Caco-2 (cell line): Measurements from ENCODE around the gene CDH6. TPM values are rescaled to one million over a fixed set of nuclear protein-coding genes. Genes with fewer than 3 reads are reported as not detected.
A peak's percentile ranks its signal among the peaks of the same experiment; 100 is the strongest.

Experiments
- Bru-seq: library from RNA; stranded (reverse); fragments of 400-500 nt; gene quantifications from one replicate; lab custom pipeline; 2021; lab: Mats Ljungman, UMichigan
- BruChase-seq, 2 experiments: library from RNA; stranded (reverse); fragments of 400-500 nt; gene quantifications; one replicate each; lab custom pipeline; 2021; lab: Mats Ljungman, UMichigan
- BruUV-seq: library from RNA; stranded (reverse); fragments of 400-500 nt; replicated peaks from 2 replicates; lab custom pipeline; 2021; lab: Mats Ljungman, UMichigan
- CTCF ChIA-PET: fragments of 300-600 bp; sonication (Branson Sonifier 250); formaldehyde crosslinking; loops from one replicate; lab custom pipeline; 2022; ENCODE audit warnings: antibody characterized with exemption; lab: Charles Lee
- POLR2A ChIA-PET: fragments of 300-600 bp; sonication (Branson Sonifier 250); formaldehyde crosslinking; loops from one replicate; lab custom pipeline; 2022; ENCODE audit warnings: antibody characterized with exemption; lab: Charles Lee
- DNase-seq, 2 experiments: peaks; one replicate each; pipeline versions ENCODE4 v3.0.0 to v3.0.0-alpha.2; 2020 to 2022
- H3K27me3 ChIP-seq: replicated peaks from 2 replicates; pipeline ENCODE4 v1.6.0; 2011; ENCODE audit warnings: low read length; ENCODE audit not compliant: control insufficient read depth, insufficient read depth
- H3K36me3 ChIP-seq: 2 replicates; pipeline ENCODE4 v1.5.1; 2011; ENCODE audit warnings: low read length; ENCODE audit not compliant: control insufficient read depth, insufficient read depth
- H3K4me1 ChIP-seq: fragments of 250-450 bp; sonication (Bioruptor Pico); 2 replicates; pipeline ENCODE4 v1.5.1; 2020; ENCODE audit warnings: mild to moderate bottlenecking
- H3K4me3 ChIP-seq: 2 replicates; pipeline ENCODE4 v1.5.1; 2011; ENCODE audit warnings: low read depth, mild to moderate bottlenecking, control low read depth, low read length
- H3K9me3 ChIP-seq: fragments of 250-450 bp; sonication (Bioruptor Pico); 2 replicates; pipeline ENCODE4 v1.5.1; 2020; ENCODE audit warnings: mild to moderate bottlenecking, moderate library complexity
- H3K27ac Mint-ChIP-seq: one replicate; pipeline ENCODE4 v1.8.0; 2022; ENCODE audit warnings: mixed read lengths; ENCODE audit not compliant: unreplicated experiment
- H3K27me3 Mint-ChIP-seq: one replicate; pipeline ENCODE4 v1.8.0; 2022; ENCODE audit warnings: mixed read lengths; ENCODE audit not compliant: insufficient read depth, unreplicated experiment
- H3K36me3 Mint-ChIP-seq: one replicate; pipeline ENCODE4 v1.8.0; 2022; ENCODE audit warnings: mild to moderate bottlenecking, mixed read lengths; ENCODE audit not compliant: insufficient read depth, unreplicated experiment
- H3K4me1 Mint-ChIP-seq: one replicate; pipeline ENCODE4 v1.8.0; 2022; ENCODE audit warnings: low read depth, mixed read lengths; ENCODE audit not compliant: unreplicated experiment
- H3K4me3 Mint-ChIP-seq: one replicate; pipeline ENCODE4 v1.8.0; 2022; ENCODE audit warnings: mild to moderate bottlenecking, moderate library complexity, mixed read lengths; ENCODE audit not compliant: unreplicated experiment
- H3K9me3 Mint-ChIP-seq: one replicate; pipeline ENCODE4 v1.8.0; 2022; ENCODE audit warnings: mixed read lengths; ENCODE audit not compliant: unreplicated experiment
- CTCF ChIP-seq, 2 experiments: fragments of 200-600 bp in 1 of 2; IDR thresholded peaks; 1 replicate in 1 of 2; 2 replicates in 1 of 2; pipeline versions ENCODE4 v1.5.1 to v1.8.0; 2011 to 2022; ENCODE audit warnings: antibody characterized with exemption in 1 of 2, control low read depth in 1 of 2, inconsistent platforms in 1 of 2, low read depth in 1 of 2, low read length in 1 of 2, mild to moderate bottlenecking in 1 of 2, moderate library complexity in 1 of 2; ENCODE audit not compliant: insufficient read depth in 1 of 2, severe bottlenecking in 1 of 2, unreplicated experiment in 1 of 2
- intact Hi-C: fragments of 100-400 bp; cut with micrococcal nuclease; formaldehyde crosslinking; loops from one replicate; pipeline ENCODE4 v1.10.0; 2022; ENCODE audit not compliant: unreplicated experiment
- long read RNA-seq: library from polyadenylated mRNA; stranded (forward); transcript quantifications from one replicate; pipeline ENCODE4 v2.0.0, GENCODE V29; 2022
- total RNA-seq: library from RNA; stranded (reverse); gene quantifications from 2 replicates; pipeline ENCODE4 v1.2.3, GENCODE V29; 2022

The CDH6 gene
- total RNA-seq (16.0 and 18.0 TPM in 2 replicates), Bru-seq, nascent RNA (percentile 64 among the genes with signal in this experiment), BruChase-seq, experiment 1, labeled RNA remaining after a 2-hour chase (percentile 56 among the genes with signal in this experiment), BruChase-seq, experiment 2, labeled RNA remaining after a 6-hour chase (percentile 59 among the genes with signal in this experiment)
- long read RNA-seq, full-length matches to known transcripts = 22 of 26 reads
- long read RNA-seq, partial matches to known transcripts = 1 of 26 reads
- long read RNA-seq, other reads (novel, unspliced or antisense) = 3 of 26 reads

GRCh38 chr5:31193591-31194467 is at the start of gene CDH6:
Gene CDH6, plus strand, starts transcription at chr5:31193686. Its CDS starts 73,788 bp downstream, at chr5:31267474.
- ChIA-PET CTCF (interaction anchor here (1.3 kb wide), 1 partner anchor 38 kb away, joined by 6 read pairs; no protein-coding TSS in a partner anchor), POLR2A (interaction anchor here (1.1 kb wide), 1 partner anchor 20 kb away, joined by 6 read pairs; no protein-coding TSS in a partner anchor)
- no peak for TF ChIP-seq CTCF (IDR thresholded peaks at IDR 0.05; ENCODE audit: insufficient read depth in 1 of 2, low read depth in 1 of 2, low read length in 1 of 2, severe bottlenecking in 1 of 2, unreplicated experiment in 1 of 2)
- Mint-ChIP-seq H3K4me3 (peak within 1 kb of the TSS; percentile 74), H3K9me3 (no peaks in the 10 kb centered on the region), H3K36me3 (no peaks in the 10 kb centered on the region), H3K4me1 (peaks cover 41% of the 10 kb centered on the region), H3K27ac (peak within 1 kb of the TSS; percentile 19), H3K27me3 (no peaks in the 10 kb centered on the region)
- no peaks in the 10 kb centered on the region for H3K9me3 ChIP-seq
- intact Hi-C loops = loop anchor here (1.0 to 5.0 kb wide), 3 partner anchors 32 to 173 kb away; no protein-coding TSS in a partner anchor
- H3K36me3 ChIP-seq = no peaks in the 10 kb centered on the region
- peak; percentile 70 to 75 for DNase-seq
- H3K4me1 ChIP-seq = peaks cover 17% of the 10 kb centered on the region
- H3K4me3 ChIP-seq = peak within 1 kb of the TSS; percentile 61
- no peaks in the 10 kb centered on the region for H3K27me3 ChIP-seq
- BruUV-seq = no TSS peak

- TF ChIP-seq CTCF (IDR thresholded peaks at IDR 0.05; ENCODE audit: insufficient read depth in 1 of 2, low read depth in 1 of 2, low read length in 1 of 2, severe bottlenecking in 1 of 2, unreplicated experiment in 1 of 2) = no peak
- Mint-ChIP-seq H3K27me3 (no peaks in the 10 kb centered on the region), H3K4me3 (no peak overlapping the region), H3K36me3 (no peaks in the 10 kb centered on the region), H3K27ac (no peak overlapping the region), H3K9me3 (no peaks in the 10 kb centered on the region), H3K4me1 (peaks cover 6% of the 10 kb centered on the region)
- BruUV-seq = no TSS peak
- Histone ChIP-seq H3K4me3 (no peak overlapping the region), H3K36me3 (no peaks in the 10 kb centered on the region), H3K27me3 (no peaks in the 10 kb centered on the region), H3K4me1 (0 out of 2 replicates have a peak, but pooled peaks cover 6% of the 10 kb centered on the region), H3K9me3 (no peaks in the 10 kb centered on the region)
- CTCF ChIA-PET = no interaction called here
- DNase-seq = no peak
- POLR2A ChIA-PET = no interaction called here
- intact Hi-C loops = no loop called here
These were observed 49.1 kb upstream of the CDH6 start for GRCh38 chr5:31144364-31144763.

- no peaks in the 10 kb centered on the region; the same call in 1 of the 2 replicates for H3K9me3 ChIP-seq
- Mint-ChIP-seq H3K27ac (no peak overlapping the region), H3K4me1 (peaks cover 7% of the 10 kb centered on the region), H3K36me3 (no peaks in the 10 kb centered on the region), H3K27me3 (no peaks in the 10 kb centered on the region), H3K4me3 (no peak overlapping the region), H3K9me3 (no peaks in the 10 kb centered on the region)
- BruUV-seq = no TSS peak
- H3K27me3 ChIP-seq = no peaks in the 10 kb centered on the region
- intact Hi-C loops = no loop called here
- DNase-seq = no peak
- ChIA-PET POLR2A (no interaction called here), CTCF (no interaction called here)
- H3K36me3 ChIP-seq = no peaks in the 10 kb centered on the region
- no peak overlapping the region for H3K4me3 ChIP-seq
- H3K4me1 ChIP-seq = peaks cover 16% of the 10 kb centered on the region
- TF ChIP-seq CTCF (IDR thresholded peaks at IDR 0.05; ENCODE audit: insufficient read depth in 1 of 2, low read depth in 1 of 2, low read length in 1 of 2, severe bottlenecking in 1 of 2, unreplicated experiment in 1 of 2) = no peak
These were observed 44.5 kb upstream of the CDH6 start for GRCh38 chr5:31148959-31149475.
